Cardiac fibroblast (primary cell): Measurements from ENCODE around the gene HOXA7.

Source experiments
- DNase-seq, 2 donors: peaks; one replicate each; pipeline versions ENCODE4 v3.0.0 to v3.0.0-alpha.2; 2010; ENCODE audit warnings: low read depth in 2 of 2
- H3K4me3 ChIP-seq, 2 donors: replicated peaks in 1 of 2; 1 replicate in 1 of 2; 2 replicates in 1 of 2; pipeline ENCODE4 v1.5.1; 2011; ENCODE audit warnings: low read depth in 2 of 2, low read length in 2 of 2, mild to moderate bottlenecking in 2 of 2, moderate library complexity in 1 of 2
- CTCF ChIP-seq: IDR thresholded peaks from one replicate; pipeline ENCODE4 v1.5.1; 2011; ENCODE audit warnings: low read depth, mild to moderate bottlenecking, low read length, inconsistent platforms

HOXA7 gene

GRCh38 chr7:27146491-27147198 lies 9.8 kb downstream of the HOXA7 start:
- DNase-seq: no peak
- no peak overlapping the region for H3K4me3 ChIP-seq
- TF ChIP-seq CTCF: no peak

GRCh38 chr7:27145914-27146412 lies 10.5 kb downstream of the HOXA7 start:
- H3K4me3 ChIP-seq: no peak overlapping the region
- no peak for TF ChIP-seq CTCF
- no peak for DNase-seq

GRCh38 chr7:27145165-27145913 lies 11.1 kb downstream of the HOXA7 start:
- H3K4me3 ChIP-seq: no peak overlapping the region
- TF ChIP-seq CTCF: no peak

GRCh38 chr7:27144781-27145164 lies 11.7 kb downstream of the HOXA7 start:
- no peak for DNase-seq
- H3K4me3 ChIP-seq: no peak overlapping the region
- no peak for TF ChIP-seq CTCF

More at GRCh38 chr7:27145165-27145913, 11.1 kb downstream of the HOXA7 start:
- DNase-seq: no peak

GRCh38 chr7:27143950-27144780 lies 12.3 kb downstream of the HOXA7 start:
- no peak overlapping the region for H3K4me3 ChIP-seq
- no peak for TF ChIP-seq CTCF

More at GRCh38 chr7:27143950-27144780, 12.3 kb downstream of the HOXA7 start:
- DNase-seq: no peak
